GM18502 (cell line): ENCODE data around the gene HLA-F.

Source experiments
- ATAC-seq: cut with Tn5 transposase; IDR thresholded peaks from one replicate; pipeline ENCODE4 v1.9.1; 2021; ENCODE audit warnings: mild to moderate bottlenecking; ENCODE audit not compliant: unreplicated experiment, poor library complexity

The HLA-F gene

DNA sequence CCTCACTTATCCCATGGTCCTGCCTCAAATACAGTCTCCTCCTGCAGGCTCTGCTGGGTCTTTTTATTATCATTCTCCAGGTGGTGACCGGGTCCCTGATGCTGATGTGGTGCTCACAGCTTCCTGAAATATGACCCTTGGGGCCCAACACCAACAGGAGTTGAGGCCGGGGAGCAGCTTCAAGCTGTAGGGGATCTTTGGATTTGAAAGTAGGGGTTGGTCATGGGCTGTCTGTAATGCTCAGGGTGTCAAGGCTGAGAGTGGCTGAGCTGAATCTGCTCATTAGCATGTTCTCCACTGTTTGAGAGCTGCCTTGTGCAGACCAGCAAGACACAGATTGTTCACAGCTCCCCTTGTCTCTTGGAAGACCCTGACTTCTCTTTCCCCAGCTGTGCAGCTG lies 35.5 kb downstream of the HLA-F start:
- ATAC-seq: no peak

DNA sequence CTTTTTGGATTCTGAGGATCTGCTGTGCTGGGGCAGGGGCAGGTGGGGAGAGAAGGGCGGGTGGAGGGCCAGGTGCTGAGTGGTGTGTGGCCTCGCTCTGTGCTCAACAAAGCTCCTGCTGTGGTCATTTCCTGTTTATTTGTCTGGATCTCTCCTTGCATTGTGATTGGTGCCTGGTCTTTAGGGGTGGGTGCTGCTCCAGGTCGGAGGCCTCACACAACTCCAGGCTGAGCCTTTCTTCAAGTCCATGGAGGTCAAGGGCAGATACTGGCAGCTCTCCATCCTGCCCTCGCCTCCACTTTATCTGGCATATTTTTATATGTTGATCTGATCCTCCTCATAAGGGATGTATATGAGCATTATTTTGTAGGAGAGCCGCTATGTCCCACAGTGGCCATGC lies 36.2 kb downstream of the HLA-F start:
- ATAC-seq: no peak

DNA sequence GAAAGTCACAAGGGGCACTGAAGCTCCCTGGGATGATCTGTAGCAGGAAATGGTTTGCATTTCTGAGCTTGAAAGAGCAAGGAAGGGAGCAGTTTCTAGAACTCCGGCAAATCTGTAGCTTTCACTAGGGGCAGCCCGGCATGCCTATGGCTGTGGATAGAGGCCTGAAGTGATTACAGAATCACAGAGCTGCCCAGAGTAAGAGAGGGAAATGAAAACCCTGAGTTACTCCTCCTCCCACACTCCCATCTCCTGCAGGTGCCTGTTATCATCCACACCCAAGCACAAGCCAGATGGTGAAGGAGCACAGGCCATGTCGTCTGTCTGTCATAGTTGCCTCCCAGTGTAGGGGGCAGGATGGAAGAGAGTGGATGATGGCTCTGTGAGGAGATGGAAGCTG lies 37.1 kb downstream of the HLA-F start:
- ATAC-seq: no peak

DNA sequence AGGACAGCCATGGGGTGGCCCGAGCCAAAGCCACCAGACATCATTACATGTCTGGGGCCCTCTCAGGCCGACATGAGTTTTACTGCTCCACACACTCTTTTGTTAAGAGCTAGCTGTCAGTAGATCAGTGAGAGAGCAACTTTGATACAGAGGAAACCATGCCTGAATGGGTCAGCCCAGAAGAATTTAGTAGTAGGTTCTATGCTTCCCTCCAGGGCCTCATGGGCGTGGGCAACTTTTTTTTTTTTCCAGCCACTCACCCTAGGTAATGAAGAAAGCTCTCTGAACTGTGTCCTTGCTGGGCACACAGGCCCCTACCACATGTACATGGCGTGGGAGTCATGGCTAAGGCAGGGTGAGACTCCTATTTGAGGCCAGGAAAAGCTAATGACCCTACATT lies 38.8 kb downstream of the HLA-F start:
- ATAC-seq: no peak

DNA sequence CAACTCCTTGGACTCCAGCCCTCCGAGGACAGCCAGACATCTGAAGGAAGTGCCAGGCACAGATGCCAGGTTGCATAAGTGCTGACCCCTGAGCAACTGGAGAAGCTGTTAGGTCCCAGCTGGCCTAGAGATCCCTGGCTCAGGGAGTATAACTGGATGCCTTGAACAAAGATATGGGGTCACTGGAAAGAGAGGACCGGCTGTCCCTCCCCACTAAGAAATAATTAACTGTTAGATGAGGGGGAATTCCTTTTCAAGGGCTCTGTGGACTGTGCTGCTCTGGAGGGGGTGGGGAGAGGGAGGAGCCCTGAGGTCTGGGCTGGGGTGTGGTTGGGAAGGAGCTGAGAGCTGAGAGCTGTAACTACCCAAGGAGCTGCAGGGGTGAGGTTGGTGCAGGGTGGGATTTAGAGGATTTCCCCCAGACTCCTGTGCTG lies 39.6 kb downstream of the HLA-F start:
- no peak for ATAC-seq

DNA sequence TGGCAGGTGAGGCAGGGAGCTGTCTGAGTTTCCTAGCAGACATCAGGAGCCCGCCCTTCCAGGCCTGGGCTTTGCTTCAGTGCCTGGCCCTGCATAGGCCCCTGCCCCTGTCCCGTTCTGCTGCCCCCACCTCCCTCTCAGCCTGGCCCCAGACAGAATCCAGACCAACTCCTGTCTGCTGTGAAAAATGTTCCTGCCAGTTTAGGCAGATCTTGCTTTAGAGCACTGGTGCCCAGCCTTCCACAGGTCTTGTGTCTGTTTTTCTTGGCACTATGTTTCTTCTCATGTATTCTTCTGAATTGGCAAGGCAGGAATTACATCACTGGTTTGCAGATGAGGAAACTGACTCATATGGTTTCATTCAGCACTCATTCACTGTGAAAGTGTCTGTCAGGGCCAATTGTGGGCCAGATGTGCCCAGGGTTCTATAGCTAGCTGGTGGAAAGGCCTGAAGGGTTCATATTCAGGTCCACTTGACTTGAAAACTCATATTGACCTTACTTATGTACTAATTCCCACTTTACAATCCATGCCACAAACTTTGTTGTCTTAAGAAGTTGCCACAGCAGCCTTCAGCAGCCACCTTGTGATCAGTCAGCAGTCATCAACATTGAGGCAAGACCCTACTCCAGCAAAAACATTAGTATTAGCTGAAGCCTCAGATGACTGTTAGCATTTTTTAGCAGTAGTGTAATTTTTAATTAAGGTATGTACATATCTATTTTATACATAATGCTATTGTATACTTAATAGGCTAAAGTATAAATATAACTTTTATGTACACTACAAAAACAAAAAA lies 40.5 kb downstream of the HLA-F start:
- ATAC-seq: no peak

DNA sequence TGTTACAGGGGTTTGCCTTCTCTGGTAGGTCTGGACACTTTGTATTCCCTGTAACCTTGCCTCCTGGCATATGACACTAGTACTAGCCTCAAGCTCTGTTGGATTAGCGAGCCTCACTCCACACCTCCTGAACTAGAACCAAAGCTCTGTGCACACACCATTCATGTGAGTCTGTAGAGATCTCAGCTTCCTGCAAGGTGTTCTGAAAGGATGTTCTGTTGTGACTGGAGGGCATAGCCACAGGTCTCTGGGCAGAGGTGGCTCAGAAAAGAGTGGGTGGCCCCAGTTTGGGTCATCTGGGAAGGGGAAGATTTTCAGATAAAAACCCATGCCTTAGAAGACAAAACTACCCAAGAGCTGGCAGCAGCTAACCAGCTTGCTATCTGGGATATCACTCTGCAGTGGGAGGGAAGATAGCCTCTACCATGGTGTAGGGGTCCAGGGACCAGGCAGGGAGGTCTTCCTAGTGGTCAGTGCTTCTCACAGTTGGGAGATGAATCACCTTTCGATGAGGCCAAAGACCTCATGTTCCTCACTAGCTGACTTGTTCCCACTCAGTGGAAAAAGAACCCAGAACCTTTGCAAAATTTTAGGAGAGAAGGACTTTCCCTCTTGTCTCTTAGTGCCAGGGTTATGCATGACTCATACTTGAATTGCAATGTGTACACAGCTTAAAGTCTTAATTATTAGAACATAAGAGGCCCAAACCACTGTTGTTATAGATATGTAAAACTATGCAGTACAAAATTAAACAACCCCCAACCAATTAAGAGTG lies 41.4 kb downstream of the HLA-F start:
- ATAC-seq: no peak

DNA sequence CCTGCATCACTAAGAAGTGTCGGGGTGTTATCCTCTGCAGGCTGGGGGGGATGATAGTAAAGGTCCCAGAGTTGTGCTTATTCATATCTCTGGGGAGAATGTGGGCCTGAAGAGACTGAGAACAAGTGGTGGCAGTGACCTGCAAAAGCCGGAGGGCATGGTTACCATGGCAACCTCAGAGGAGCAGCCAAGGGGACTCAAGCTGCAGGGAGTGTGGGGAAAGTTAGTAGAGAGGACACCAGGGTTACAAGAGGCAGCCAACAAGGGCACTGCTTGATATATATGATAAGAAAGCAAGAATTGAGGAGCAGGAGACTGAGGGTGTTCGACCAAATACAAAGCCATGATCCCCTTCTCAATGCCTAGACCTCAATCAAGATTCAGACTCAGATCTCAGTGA lies 46.1 kb downstream of the HLA-F start:
- no peak for ATAC-seq

DNA sequence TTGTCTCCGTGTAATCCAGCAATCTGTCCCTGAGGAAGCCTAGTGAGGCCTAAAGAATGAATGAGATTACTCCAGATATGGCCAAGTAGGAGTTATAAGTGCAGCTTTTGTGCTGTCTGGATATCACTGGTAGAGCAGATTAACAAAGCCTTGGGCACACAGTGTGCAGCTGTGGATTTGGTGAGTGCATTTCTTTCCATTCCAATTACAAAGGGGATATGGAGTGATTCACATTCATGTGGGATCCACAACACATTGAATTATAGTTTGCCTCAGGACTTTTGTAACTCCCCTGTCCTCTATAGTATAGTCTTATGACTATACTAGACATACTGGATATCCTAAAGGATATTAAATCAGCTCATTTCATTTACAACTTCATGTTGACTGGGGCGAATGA lies 47.1 kb downstream of the HLA-F start:
- no peak for ATAC-seq

DNA sequence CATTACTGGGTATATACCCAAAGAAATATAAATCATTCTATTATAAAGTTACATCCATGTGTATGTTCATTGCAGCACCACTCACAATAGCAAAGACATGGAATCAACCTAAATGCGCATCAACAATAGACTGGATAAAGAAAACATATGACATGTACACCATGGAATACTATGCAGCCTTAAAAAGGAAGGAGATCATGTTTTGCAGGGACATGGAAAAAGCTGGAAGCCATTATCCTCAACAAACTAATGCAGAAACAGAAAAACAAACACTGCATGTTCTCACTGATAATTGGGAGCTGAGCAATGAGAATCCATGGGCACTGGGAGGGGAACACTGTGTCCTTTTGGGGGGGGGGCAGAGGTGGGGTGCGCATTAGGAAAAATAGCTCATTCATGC lies 53.5 kb downstream of the HLA-F start:
- ATAC-seq: no peak
